K562 (cell line): ENCODE results near the gene ZMPSTE24. TPM values are rescaled to one million over a fixed set of nuclear protein-coding genes. Genes with fewer than 3 reads are reported as not detected.

Experiments
- ATAC-seq: fragments of 200-7000 bp; cut with Tn5 transposase; 3 replicates; pipeline ENCODE4 v1.9.1; 2020; ENCODE audit warnings: moderate library complexity
- BruUV-seq: library from RNA; stranded (reverse); fragments of 400-500 nt; replicated peaks from 2 replicates; lab custom pipeline; 2021; lab: Mats Ljungman, UMichigan
- CTCF ChIA-PET: fragments of 300-600 bp; formaldehyde crosslinking; extraction: SDS; loops from one replicate; lab custom pipeline; 2021; ENCODE audit warnings: low intra/inter-chr PET ratio; lab: Yijun Ruan, JAX
- POLR2A ChIA-PET: fragments of 300-600, 350-650 bp; sonication (Branson Sonifier 250); formaldehyde crosslinking; extraction: SDS; loops from one replicate; lab custom pipeline; 2021; ENCODE audit warnings: antibody characterized with exemption, inconsistent platforms; lab: Yijun Ruan, JAX
- DNase-seq, 4 experiments: peaks; one replicate each; pipeline versions ENCODE4 v3.0.0 to v3.0.0-alpha.2; 2011 to 2018; ENCODE audit warnings: low spot score in 3 of 4, mixed read lengths in 3 of 4; ENCODE audit errors: extremely low read depth in 1 of 4
- FAIRE-seq: peaks from 2 replicates; lab custom pipeline; 2011; peaks lifted over from hg19 to GRCh38; lab: Jason Lieb, UNC
- H2AFZ ChIP-seq: 2 replicates; pipeline ENCODE4 v1.6.0; 2011; ENCODE audit warnings: low read depth, low read length, control low read depth, inconsistent platforms
- H3K27ac ChIP-seq: fragments of 200-600 bp; 3 replicates; pipeline ENCODE4 v1.8.0; 2011; ENCODE audit warnings: low read depth, mild to moderate bottlenecking, control low read depth, inconsistent platforms, low read length, moderate library complexity, mixed read lengths; ENCODE audit errors: extremely low read depth
- H3K27me3 ChIP-seq, 2 experiments: fragments of 300-600 bp in 1 of 2; 2 replicates in 1 of 2; 3 replicates in 1 of 2; pipeline versions ENCODE4 v1.6.0 to v1.8.0; 2011; ENCODE audit warnings: inconsistent platforms in 2 of 2, low read length in 2 of 2, mild to moderate bottlenecking in 1 of 2, mixed read lengths in 1 of 2, moderate library complexity in 1 of 2; ENCODE audit not compliant: control insufficient read depth in 2 of 2, insufficient read depth in 2 of 2
- H3K36me3 ChIP-seq: fragments of 300-600 bp; 3 replicates; pipeline ENCODE4 v1.8.0; 2011; ENCODE audit warnings: mild to moderate bottlenecking, low read length, inconsistent platforms; ENCODE audit not compliant: control insufficient read depth, insufficient read depth
- H3K4me1 ChIP-seq, 2 experiments: fragments of 200-600 bp in 1 of 2; replicated peaks in 1 of 2; 2 replicates in 1 of 2; 3 replicates in 1 of 2; pipeline versions ENCODE4 v1.5.1 to v1.8.0; 2011; ENCODE audit warnings: inconsistent platforms in 2 of 2, low read length in 2 of 2, mild to moderate bottlenecking in 1 of 2, mixed read lengths in 1 of 2, moderate library complexity in 1 of 2; ENCODE audit not compliant: control insufficient read depth in 2 of 2, insufficient read depth in 2 of 2
- H3K4me2 ChIP-seq: 2 replicates; pipeline ENCODE4 v1.6.1; 2011; ENCODE audit warnings: low read length, control low read depth, inconsistent platforms, mixed read lengths; ENCODE audit not compliant: insufficient read depth
- H3K4me3 ChIP-seq: fragments of 200-600 bp; sonication (generic), shearing (Covaris generic); 2 replicates; pipeline ENCODE4 v1.5.1; 2016; ENCODE audit warnings: control low read depth, inconsistent platforms
- H3K79me2 ChIP-seq: fragments of 200-600 bp; 3 replicates; pipeline ENCODE4 v1.8.0; 2011; ENCODE audit warnings: low read length, inconsistent platforms; ENCODE audit not compliant: control insufficient read depth, insufficient read depth
- H3K9ac ChIP-seq, 2 experiments: 2 replicates each; pipeline versions ENCODE4 v1.6.0 to v1.6.1; 2011; ENCODE audit warnings: low read depth in 2 of 2, low read length in 2 of 2, control low read depth in 1 of 2, inconsistent platforms in 1 of 2, mild to moderate bottlenecking in 1 of 2, mixed read lengths in 1 of 2; ENCODE audit not compliant: insufficient read depth in 1 of 2
- H3K9me1 ChIP-seq: one replicate; pipeline ENCODE4 v1.6.0; 2011; ENCODE audit warnings: inconsistent platforms, mild to moderate bottlenecking, low read length, moderate library complexity; ENCODE audit not compliant: control insufficient read depth, insufficient read depth
- H3K9me3 ChIP-seq: replicated peaks from 2 replicates; pipeline ENCODE4 v1.5.1; 2011; ENCODE audit warnings: low read depth, low read length, inconsistent platforms; ENCODE audit not compliant: control insufficient read depth, insufficient read depth
- H4K20me1 ChIP-seq: replicated peaks from 2 replicates; pipeline ENCODE4 v1.6.1; 2011; ENCODE audit warnings: low read length, inconsistent platforms, mixed read lengths; ENCODE audit not compliant: control insufficient read depth, insufficient read depth
- EHMT2 ChIP-seq: fragments of 450-650 bp; IDR thresholded peaks from 2 replicates; pipeline ENCODE4 v1.6.1; 2018; ENCODE audit warnings: antibody characterized with exemption
- GABPB2 ChIP-seq: fragments of 250-450 bp; sonication (Bioruptor Pico); conservative IDR thresholded peaks from 2 replicates; pipeline ENCODE4 v1.5.1; 2021; ENCODE audit warnings: mild to moderate bottlenecking
- HDAC8 ChIP-seq: fragments of 450-650 bp; IDR thresholded peaks from 2 replicates; pipeline ENCODE4 v1.6.1; 2016; ENCODE audit warnings: mild to moderate bottlenecking, missing genetic modification characterization, moderate library complexity, missing compliant biosample characterization
- HIVEP1 ChIP-seq: fragments of 250-450 bp; sonication (Bioruptor Pico); IDR thresholded peaks from 2 replicates; pipeline ENCODE4 v1.4.0; 2020; ENCODE audit warnings: mild to moderate bottlenecking
- IFI16 ChIP-seq: fragments of 250-450 bp; sonication (Bioruptor Pico); IDR thresholded peaks from 2 replicates; pipeline ENCODE4 v2.1.2; 2022; ENCODE audit warnings: mild to moderate bottlenecking, inconsistent platforms
- IRF1 ChIP-seq: sonication (generic); formaldehyde crosslinking; IDR thresholded peaks from 2 replicates; pipeline ENCODE4 v1.8.0; 2022; ENCODE audit warnings: missing genetic modification reagents, mild to moderate bottlenecking, borderline replicate concordance
- KDM2B ChIP-seq: fragments of 250-450 bp; sonication (Bioruptor Pico); IDR thresholded peaks from 2 replicates; pipeline ENCODE4 v1.8.0; 2021; ENCODE audit warnings: mild to moderate bottlenecking, moderate library complexity
- MBD1 ChIP-seq: fragments of 250-450 bp; sonication (Bioruptor Pico); IDR thresholded peaks from 2 replicates; pipeline ENCODE4 v1.8.0; 2022; ENCODE audit warnings: inconsistent platforms
- MITF ChIP-seq: IDR thresholded peaks from 2 replicates; pipeline ENCODE4 v1.6.1; 2014; ENCODE audit warnings: antibody characterized with exemption
- MLX ChIP-seq, 2 experiments: fragments of 450-650 bp in 1 of 2; sonication (generic) in 1 of 2; formaldehyde crosslinking; conservative IDR thresholded peaks; 2 replicates each; pipeline versions ENCODE4 v1.4.0 to v1.8.1; 2020 to 2022; ENCODE audit warnings: mild to moderate bottlenecking in 1 of 2, missing genetic modification reagents in 1 of 2
- NR0B1 ChIP-seq: fragments of 450-650 bp; IDR thresholded peaks from one replicate; pipeline ENCODE4 v1.6.1; 2018; ENCODE audit warnings: mild to moderate bottlenecking, moderate library complexity; ENCODE audit not compliant: partially characterized antibody
- ZNF197 ChIP-seq: fragments of 200-800 bp; sonication (Bioruptor generic); IDR thresholded peaks from 2 replicates; pipeline ENCODE4 v1.6.1; 2016; ENCODE audit warnings: low read depth, missing genetic modification characterization, missing compliant biosample characterization
- ZNF384 ChIP-seq: IDR thresholded peaks from 2 replicates; pipeline ENCODE4 v1.6.1; 2012; ENCODE audit warnings: low read depth, low read length, improper control_type of control experiment
- ZNF740 ChIP-seq, 3 experiments: fragments of 200-800 bp in 1 of 3; sonication (Bioruptor generic) in 1 of 3; sonication (generic) in 1 of 3; formaldehyde crosslinking in 1 of 3; IDR thresholded peaks; 2 replicates each; pipeline versions ENCODE4 v1.6.1 to v1.8.0; 2016 to 2022; ENCODE audit warnings: mild to moderate bottlenecking in 2 of 3, missing compliant biosample characterization in 2 of 3, missing genetic modification characterization in 2 of 3, missing genetic modification reagents in 1 of 3
- ZNF778 ChIP-seq: fragments of 450-650 bp; formaldehyde crosslinking; IDR thresholded peaks from 2 replicates; pipeline ENCODE4 v1.4.0; 2020; ENCODE audit warnings: mild to moderate bottlenecking, moderate library complexity
- WGBS: fragments of 100-300 bp; shearing (Covaris generic); methylation state at CpG from one replicate; pipeline ENCODE4 v1.1.6; 2016; ENCODE audit warnings: low coverage, mixed read lengths; ENCODE audit not compliant: insufficient coverage; ENCODE audit errors: missing lambda C conversion rate; 5-methylcytosine and 5-hydroxymethylcytosine counted together
- in situ Hi-C: fragments of 300-500 bp; cut with MboI; formaldehyde crosslinking; loops from 4 replicates; pipeline ENCODE4 v1.15.0; 2018; ENCODE audit warnings: inconsistent platforms, mixed read lengths
- intact Hi-C: fragments of 100-400 bp; cut with micrococcal nuclease; formaldehyde crosslinking; loops from 2 replicates; pipeline ENCODE4 v1.14.2; 2022
- polyA plus RNA-seq, 8 experiments: library from polyadenylated mRNA; depleted of rRNA in 4 of 8; stranded (reverse) in 5 of 8; unstranded in 3 of 8; fragments of >200 nt; fragmentation: Nextera tagmentation in 2 of 8; fragmentation: Illumina TruSeq in 1 of 8; extraction: Ambion mirVana in 2 of 8; extraction: Trizol in 1 of 8; gene quantifications; 2 replicates each; pipeline versions ENCODE4 v1.2.1 to v1.2.3, GENCODE V29; 2011 to 2014; ENCODE audit warnings: inconsistent platforms in 1 of 8, missing spikeins in 1 of 8
- total RNA-seq, 7 experiments: library from RNA; depleted of rRNA in 6 of 7; stranded (reverse); fragments of >200 nt in 6 of 7; fragmentation: Illumina TruSeq in 2 of 7; extraction: Trizol in 2 of 7; gene quantifications; 2 replicates each; pipeline versions ENCODE4 v1.2.1 to v1.2.3, GENCODE V29; 2011 to 2021; ENCODE audit warnings: low replicate concordance in 1 of 7

Gene ZMPSTE24
- total and polyA plus RNA-seq, 9 of the 15 experiments (the other 6 are each of a cell fraction or from before 2014, with no cell fraction given), result 30.7 to 75.9 (median 64.3) TPM

GRCh38 chr1:40301066-40301465, 43.0 kb downstream of the ZMPSTE24 start:
- FAIRE-seq (no peak), ATAC-seq (no peak), DNase-seq (no peak)
- CTCF ChIA-PET, result no interaction called here
- POLR2A ChIA-PET, result interaction anchor here (0.5 to 0.8 kb wide), 2 partner anchors 17 to 26 kb away, joined by 3 read pairs; no protein-coding TSS in a partner anchor
- H3K36me3 ChIP-seq, result no peaks in the 10 kb centered on the region
- no peaks in the 10 kb centered on the region for H3K9me1 ChIP-seq
- H3K9me3 ChIP-seq, result no peaks in the 10 kb centered on the region
- no peak overlapping the region for H2AFZ ChIP-seq
- in situ Hi-C loops, result loop anchor here (10.0 kb wide), 1 partner anchor 146 kb away; no protein-coding TSS in a partner anchor
- 32% methylated on average over 10 of the region's 10 CpGs for WGBS
- H3K4me3 ChIP-seq, result no peak overlapping the region
- H4K20me1 ChIP-seq, result no peaks in the 10 kb centered on the region
- no TSS peak for BruUV-seq
- H3K4me2 ChIP-seq, result no peak overlapping the region
- peaks cover 0 to 17% of the 10 kb centered on the region in 2 experiments; a peak in 2 of 5 replicates for H3K4me1 ChIP-seq
- intact Hi-C loops, result no loop called here
- H3K27ac ChIP-seq, result no peak overlapping the region
- no peaks in the 10 kb centered on the region for H3K79me2 ChIP-seq
- H3K9ac ChIP-seq, result peak overlapping the region in 1 of 2 experiments; percentile 10; a peak in 1 of 4 replicates
- H3K27me3 ChIP-seq, result peaks cover 0 to 15% of the 10 kb centered on the region in 2 experiments; a peak in 1 of 5 replicates
- TF ChIP-seq ZNF740 (CRISPR knock-in tag; IDR thresholded peaks at IDR 0.05) (no peak), ZNF740 (tag; IDR thresholded peaks at IDR 0.05) (no peak), ZNF197 (CRISPR knock-in tag) (no peak), KDM2B (CRISPR knock-in tag) (no peak), ZNF778 (CRISPR knock-in tag) (no peak), MLX (CRISPR knock-in tag; conservative IDR thresholded peaks at IDR 0.05) (no peak), MITF (no peak), ZNF384 (no peak), GABPB2 (CRISPR knock-in tag) (no peak), HIVEP1 (CRISPR knock-in tag) (no peak), IRF1 (CRISPR knock-in tag) (no peak), EHMT2 (no peak), HDAC8 (tag) (no peak), IFI16 (CRISPR knock-in tag) (no peak), MBD1 (CRISPR knock-in tag) (no peak), NR0B1 (no peak)
